HPDE6-E6E7 (cell line): ENCODE results near the gene ADRB1.

ENCODE experiments used
- DNase-seq: peaks from one replicate; pipeline ENCODE4 v3.0.0; 2011; ENCODE audit warnings: missing footprints; ENCODE audit errors: extremely low spot score

ADRB1 gene

DNA sequence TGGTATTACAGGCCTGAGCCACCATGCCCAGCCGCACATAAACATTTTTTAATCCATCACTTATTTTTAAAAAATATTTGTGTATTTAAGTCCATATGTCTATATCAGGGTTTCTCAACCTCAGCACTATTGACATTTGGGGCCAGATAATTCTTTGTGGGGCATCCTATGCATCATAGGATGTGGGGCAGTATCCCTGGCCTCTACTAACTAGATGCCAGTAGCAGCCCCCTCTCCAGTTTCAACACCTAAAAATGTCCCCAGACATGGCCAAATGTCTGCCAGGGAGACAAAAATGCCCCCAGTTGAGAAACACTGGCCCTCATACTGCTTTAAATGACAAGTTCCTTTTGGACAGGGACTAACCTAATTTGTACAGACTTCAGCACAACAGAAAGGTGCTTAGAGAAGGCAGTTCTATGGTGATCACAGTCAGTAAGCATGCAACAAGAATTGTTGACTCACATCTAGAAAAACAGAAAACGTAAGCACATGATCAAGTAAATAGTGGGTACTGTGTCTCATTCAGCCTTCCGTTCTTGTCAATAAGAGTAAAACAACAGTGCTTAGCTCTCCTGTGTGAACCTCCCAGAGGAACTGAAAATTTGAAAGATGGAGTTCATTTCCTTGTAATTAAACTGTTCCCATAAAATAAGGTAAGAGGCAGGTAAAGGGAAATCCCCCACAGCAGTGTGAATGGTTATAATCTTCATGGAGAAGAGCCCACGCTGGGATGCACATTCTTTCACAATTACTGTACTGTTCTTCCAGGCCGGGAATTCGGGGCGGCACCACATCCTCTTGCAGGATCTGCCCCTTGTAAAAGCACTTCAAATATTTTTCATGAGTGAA, 17.3 kb upstream of the ADRB1 start:
- DNase-seq = peak; percentile 43

GRCh38 chr10:114027041-114027394, 16.6 kb upstream of the ADRB1 start:
- no peak for DNase-seq

- no peak for DNase-seq
Observed at GRCh38 chr10:114027951-114028350, 15.7 kb upstream of the ADRB1 start.

DNA sequence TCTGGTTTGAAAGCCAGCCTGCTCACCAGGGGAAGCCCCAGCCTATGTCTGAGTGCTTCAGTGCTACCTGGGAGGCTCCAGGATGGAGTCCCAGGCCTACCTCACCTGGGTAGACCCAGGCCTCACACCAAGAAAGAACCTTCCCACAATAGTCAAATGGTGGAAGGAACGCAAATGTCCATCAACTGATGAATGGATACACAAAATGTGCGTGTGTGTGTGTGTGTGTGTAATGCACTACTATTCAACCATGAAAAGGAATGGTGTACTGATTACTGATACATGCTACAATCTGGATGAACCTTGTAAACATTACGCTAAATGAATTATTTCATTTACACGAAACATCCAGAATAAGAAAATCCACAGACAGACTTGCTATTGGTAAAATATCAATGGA, 15.2 kb upstream of the ADRB1 start:
- DNase-seq = no peak

DNA sequence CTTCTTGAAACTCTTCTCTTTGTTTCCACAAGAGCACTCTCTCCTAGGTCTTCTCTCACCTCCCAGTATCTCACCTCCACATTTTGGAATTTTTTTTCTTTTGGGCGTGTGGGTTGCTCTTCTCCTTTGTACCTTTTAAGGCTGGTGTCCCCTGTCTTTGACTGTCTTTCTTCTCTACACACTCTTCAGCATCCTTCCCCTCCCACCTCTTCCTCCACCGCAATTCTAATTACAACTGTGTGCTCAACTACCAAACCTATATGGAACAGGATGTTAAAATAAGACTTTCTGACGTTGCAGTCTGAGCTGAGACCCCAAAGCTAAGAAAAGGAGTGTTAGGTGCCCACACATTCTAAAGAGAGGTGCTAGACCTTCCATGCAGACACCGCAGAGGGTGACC, 14.0 kb upstream of the ADRB1 start:
- DNase-seq = no peak

GRCh38 chr10:114030140-114030539, 13.5 kb upstream of the ADRB1 start:
- peak; percentile 14 for DNase-seq

DNA sequence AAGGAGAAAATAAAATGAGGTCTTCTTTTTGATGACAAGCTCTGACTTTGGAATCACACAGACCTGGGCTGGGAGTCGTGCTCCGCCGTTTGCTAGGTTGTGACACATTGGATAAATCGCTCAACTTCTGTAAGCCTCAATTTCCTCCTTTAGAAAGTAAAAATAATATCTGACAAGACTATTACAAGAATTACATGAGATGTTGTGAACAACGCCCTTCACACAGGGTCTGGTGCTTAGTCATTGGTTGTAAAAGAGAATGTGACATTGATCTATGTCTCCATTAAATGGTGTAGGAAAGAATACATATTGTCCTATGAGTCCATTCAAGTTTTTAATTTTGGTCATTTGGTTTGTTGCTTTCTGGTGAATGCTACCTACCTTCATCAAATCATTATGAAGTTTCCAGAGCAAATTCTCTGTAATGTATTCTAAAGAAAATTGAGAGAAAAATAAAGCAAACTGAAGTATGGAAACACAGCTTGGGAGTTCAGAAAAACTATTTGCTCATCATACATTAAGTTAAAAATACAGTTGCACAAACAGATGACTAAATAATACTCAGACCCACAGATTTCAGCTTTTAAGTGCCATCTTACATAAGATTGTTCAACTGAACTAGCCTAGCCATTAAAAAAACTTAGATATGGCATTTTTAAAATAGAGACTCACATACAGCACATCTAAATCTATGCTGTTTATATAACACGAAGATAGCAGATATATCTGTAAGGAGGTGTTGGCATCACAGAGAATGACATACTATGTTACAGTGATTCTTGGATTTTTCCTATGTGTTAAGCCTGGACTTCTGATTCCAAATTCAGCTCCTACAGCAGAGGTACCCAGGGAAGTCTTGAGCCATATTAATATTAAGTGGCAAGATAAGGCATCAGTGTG, 12.3 kb upstream of the ADRB1 start:
- no peak for DNase-seq

DNA sequence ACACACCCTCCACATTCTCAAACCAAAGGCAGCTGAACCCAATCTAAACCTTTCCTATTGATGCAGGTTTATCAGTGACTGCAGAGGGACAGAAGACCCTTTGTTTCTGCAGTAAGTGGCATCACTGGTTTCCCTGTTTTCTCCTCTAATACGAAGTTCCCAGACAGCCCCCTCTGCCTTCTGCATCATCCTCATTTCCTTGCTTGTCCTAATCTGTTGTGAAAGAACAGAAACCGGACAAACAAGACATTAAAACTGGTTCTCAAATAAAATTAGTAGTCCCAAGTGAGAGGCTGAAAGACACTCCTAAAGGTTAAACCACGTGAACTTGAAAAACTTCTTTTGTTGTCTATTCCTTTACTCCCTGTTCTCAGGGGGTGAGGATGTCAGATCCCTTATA, 10.1 kb upstream of the ADRB1 start:
- no peak for DNase-seq

- no peak for DNase-seq
Observed at GRCh38 chr10:114034923-114035645, 8.6 kb upstream of the ADRB1 start.

DNA sequence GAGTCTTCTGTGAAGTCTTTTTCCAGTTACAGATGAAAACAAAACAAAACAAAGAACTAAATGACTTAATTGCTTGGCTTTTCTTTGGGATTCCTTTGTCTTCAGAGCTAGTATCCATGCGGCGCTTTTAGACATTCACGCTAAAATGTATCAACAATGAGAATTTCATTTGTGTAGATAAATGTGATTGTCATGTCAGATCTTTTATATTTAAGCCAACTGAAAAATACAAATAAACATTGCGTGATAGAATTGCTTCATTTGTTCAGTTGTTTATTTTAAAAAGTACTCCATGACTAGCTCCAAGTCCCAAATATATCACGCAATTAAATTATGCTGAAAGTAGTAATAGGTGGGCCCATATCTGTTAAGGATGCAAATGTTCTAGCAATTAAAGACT, 7.9 kb upstream of the ADRB1 start:
- no peak for DNase-seq

DNA sequence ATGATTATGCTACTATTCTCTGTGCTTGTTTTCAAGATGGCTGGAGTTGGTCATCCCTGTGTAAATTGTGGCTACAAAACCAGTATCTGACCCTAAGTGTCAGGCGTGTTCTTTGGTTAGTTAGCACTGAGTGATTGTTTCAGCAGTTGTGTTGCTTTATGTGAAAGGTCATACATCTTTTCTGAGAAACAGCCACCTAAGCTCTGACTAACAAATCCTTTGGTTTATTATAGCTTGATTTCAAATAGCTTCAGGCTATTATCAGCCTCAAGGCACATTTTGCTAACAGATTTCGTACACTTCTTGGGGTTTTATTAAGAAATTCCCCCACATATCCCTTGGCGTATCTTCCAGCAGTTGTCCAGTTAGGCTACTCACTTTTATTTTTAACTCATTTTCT, 4.8 kb upstream of the ADRB1 start:
- no peak for DNase-seq

- DNase-seq = no peak
Observed at GRCh38 chr10:114041166-114041565, 2.5 kb upstream of the ADRB1 start.

DNA sequence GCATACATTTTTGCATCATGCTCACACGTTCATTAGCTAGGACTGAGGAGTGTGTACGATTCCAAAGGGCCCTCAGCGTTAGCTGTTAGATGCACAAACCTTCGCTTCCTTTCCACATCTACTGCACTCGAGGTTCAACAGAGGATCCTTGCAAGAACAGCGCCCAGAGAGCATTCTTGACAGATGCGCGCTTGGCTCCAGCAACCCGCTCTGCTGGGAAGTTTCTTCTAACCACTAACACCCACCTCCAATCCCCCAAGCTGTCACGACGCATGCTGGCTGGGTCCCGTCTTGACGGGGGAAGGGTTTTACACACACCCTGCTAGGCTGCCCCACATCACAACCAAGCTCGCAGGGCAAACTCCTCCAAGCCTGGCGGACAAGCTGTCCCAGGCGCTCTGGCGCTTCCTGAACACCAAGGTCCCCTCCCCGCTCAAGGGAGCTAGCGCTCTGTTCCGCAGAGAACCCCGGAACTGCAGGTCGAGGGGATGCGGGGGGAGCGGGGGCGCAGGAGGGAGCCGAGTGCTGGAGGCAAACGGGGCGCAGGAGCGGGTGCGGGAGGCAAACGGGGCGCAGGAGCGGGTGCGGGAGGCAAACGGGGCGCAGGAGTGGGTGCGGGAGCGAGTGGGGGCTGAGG, 653 bp upstream of the ADRB1 start:
- DNase-seq = peak; percentile 13

- no peak for DNase-seq
Observed at GRCh38 chr10:114044247-114045135, 825 bp downstream of the ADRB1 start.

DNA sequence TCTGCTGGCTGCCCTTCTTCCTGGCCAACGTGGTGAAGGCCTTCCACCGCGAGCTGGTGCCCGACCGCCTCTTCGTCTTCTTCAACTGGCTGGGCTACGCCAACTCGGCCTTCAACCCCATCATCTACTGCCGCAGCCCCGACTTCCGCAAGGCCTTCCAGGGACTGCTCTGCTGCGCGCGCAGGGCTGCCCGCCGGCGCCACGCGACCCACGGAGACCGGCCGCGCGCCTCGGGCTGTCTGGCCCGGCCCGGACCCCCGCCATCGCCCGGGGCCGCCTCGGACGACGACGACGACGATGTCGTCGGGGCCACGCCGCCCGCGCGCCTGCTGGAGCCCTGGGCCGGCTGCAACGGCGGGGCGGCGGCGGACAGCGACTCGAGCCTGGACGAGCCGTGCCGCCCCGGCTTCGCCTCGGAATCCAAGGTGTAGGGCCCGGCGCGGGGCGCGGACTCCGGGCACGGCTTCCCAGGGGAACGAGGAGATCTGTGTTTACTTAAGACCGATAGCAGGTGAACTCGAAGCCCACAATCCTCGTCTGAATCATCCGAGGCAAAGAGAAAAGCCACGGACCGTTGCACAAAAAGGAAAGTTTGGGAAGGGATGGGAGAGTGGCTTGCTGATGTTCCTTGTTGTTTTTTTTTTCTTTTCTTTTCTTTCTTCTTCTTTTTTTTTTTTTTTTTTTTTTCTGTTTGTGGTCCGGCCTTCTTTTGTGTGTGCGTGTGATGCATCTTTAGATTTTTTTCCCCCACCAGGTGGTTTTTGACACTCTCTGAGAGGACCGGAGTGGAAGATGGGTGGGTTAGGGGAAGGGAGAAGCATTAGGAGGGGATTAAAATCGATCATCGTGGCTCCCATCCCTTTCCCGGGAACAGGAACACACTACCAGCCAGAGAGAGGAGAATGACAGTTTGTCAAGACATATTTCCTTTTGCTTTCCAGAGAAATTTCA, 1.7 kb downstream of the ADRB1 start:
- peak; percentile 15 for DNase-seq

DNA sequence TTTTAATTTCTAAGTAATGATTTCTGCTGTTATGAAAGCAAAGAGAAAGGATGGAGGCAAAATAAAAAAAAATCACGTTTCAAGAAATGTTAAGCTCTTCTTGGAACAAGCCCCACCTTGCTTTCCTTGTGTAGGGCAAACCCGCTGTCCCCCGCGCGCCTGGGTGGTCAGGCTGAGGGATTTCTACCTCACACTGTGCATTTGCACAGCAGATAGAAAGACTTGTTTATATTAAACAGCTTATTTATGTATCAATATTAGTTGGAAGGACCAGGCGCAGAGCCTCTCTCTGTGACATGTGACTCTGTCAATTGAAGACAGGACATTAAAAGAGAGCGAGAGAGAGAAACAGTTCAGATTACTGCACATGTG, 2.4 kb downstream of the ADRB1 start:
- DNase-seq = no peak

DNA sequence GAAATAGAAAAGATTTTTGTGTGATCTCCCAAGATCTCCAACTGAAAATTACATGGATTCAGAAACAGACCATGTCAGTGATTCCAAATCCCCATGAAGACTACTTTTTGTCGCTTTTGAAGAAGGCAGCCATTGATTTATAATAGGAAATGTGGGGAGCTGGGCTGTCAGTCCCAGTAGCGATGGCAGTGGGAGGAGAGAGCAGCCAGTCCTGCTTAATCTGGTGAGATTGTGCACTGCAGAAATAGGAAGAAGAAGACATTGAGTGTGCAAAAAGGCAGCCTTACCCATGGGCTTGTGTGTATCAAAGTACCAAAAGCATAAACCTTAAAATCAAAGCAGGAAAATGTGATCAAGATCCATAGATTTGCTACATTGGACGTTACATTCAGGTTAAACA, 4.8 kb downstream of the ADRB1 start:
- DNase-seq = no peak

DNA sequence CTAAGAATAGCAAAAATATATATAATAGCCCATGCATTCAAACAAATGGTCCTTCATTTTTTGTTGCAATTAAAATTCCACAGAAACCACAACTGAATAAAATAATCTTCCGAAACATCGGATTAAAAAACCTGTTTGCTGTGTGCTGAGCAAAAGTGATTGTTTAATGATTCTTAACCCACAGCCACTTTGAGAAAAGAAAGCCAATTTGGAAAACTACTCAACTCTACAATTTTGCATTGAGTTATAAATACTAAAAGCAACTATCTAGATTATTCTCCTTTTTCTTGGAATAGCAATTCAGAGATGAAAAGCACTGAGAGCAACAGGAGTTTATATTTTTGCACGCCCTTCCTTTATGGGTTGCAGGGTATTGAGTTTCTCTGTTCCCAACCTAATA, 8.0 kb downstream of the ADRB1 start:
- DNase-seq = no peak

DNA sequence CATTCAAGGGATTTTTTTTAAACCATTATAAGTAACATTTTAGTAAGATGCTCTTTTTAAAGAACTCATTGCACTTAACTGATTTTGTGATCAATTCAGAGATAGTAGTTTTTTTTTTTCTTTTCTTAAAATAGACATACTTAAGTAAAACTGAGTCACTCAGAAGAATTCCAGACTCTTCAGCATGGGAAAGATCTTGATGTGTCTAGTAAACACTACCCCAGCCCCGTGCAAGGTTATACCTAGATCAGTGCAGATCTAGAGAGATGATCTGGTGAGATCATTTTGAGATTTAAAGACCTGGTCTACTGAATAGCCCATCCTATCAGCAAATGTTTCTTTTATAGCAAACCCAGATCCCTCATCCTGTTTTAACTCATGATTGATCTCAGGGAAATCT, 8.6 kb downstream of the ADRB1 start:
- DNase-seq = no peak

GRCh38 chr10:114053946-114054345, 10.3 kb downstream of the ADRB1 start:
- no peak for DNase-seq
